ENCODE measurements around the gene TWSG1. TPM values are rescaled to one million over a fixed set of nuclear protein-coding genes. Genes with fewer than 3 reads are reported as not detected.

TWSG1 gene
- total RNA-seq, 1 donor from 2014 or later, result 4.8 TPM

DNA sequence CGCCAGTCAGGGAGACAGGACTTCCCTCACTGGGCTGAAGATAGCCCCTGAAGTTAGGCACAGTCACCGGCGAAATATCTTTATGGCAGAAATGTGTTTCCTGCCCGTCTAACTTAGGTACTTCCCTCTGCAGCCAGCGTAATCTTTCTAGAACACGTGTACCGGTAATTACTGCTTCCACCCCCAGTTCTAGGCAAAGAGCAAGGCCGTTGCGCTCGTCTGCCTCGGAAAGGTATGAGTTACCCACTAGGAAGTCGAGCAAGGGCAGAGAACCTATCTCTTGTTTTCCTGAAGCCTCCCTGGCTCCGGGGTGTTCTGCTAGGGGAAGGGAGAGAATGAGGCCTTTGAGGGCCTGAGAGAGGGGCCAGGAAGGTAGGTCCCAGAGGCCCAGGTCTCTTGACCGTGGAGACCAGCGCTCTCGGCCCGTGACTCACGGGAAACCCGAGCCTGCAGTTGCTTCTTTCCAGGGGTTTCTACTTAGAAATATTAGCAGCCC is 70.0 kb downstream of the TWSG1 start:
- CTCF ChIA-PET, result no interaction called here
- Mint-ChIP-seq H3K4me1 (peaks cover 17% of the 10 kb centered on the region), H3K9me3 (peaks cover 2% of the 10 kb centered on the region), H3K4me3 (peak overlapping the region; percentile 86), H3K36me3 (ENCODE audit: low read depth) (peaks cover 3% of the 10 kb centered on the region), H3K27me3 (no peaks in the 10 kb centered on the region), H3K27ac (peak overlapping the region; percentile 67)
- TF ChIP-seq, protein P1, sequence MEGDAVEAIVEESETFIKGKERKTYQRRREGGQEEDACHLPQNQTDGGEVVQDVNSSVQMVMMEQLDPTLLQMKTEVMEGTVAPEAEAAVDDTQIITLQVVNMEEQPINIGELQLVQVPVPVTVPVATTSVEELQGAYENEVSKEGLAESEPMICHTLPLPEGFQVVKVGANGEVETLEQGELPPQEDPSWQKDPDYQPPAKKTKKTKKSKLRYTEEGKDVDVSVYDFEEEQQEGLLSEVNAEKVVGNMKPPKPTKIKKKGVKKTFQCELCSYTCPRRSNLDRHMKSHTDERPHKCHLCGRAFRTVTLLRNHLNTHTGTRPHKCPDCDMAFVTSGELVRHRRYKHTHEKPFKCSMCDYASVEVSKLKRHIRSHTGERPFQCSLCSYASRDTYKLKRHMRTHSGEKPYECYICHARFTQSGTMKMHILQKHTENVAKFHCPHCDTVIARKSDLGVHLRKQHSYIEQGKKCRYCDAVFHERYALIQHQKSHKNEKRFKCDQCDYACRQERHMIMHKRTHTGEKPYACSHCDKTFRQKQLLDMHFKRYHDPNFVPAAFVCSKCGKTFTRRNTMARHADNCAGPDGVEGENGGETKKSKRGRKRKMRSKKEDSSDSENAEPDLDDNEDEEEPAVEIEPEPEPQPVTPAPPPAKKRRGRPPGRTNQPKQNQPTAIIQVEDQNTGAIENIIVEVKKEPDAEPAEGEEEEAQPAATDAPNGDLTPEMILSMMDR (IDR thresholded peaks at IDR 0.05), result no peak
- intact Hi-C loops (cut with micrococcal nuclease), result loop anchor here (2.0 kb wide), 2 partner anchors 70 kb away; partner anchors contain the start of genes RALBP1 and TWSG1
- POLR2A ChIA-PET, result no interaction called here
- peak; percentile 23 for DNase-seq
- peak; percentile 84 for ATAC-seq (ENCODE audit: low read depth)

- Mint-ChIP-seq H3K36me3 (ENCODE audit: low read depth) (peaks cover 2% of the 10 kb centered on the region), H3K27ac (no peak overlapping the region), H3K27me3 (no peaks in the 10 kb centered on the region), H3K9me3 (peaks cover 5% of the 10 kb centered on the region), H3K4me1 (peaks cover 17% of the 10 kb centered on the region), H3K4me3 (peak overlapping the region; percentile 86)
- intact Hi-C loops (cut with micrococcal nuclease), result loop anchor here (2.0 kb wide), 2 partner anchors 70 kb away; partner anchors contain the start of genes RALBP1 and TWSG1
- ATAC-seq (ENCODE audit: low read depth), result no peak
- DNase-seq, result no peak
- CTCF ChIA-PET, result no interaction called here
- TF ChIP-seq, protein P1 (IDR thresholded peaks at IDR 0.05), result no peak
- POLR2A ChIA-PET, result no interaction called here
Measured at GRCh38 chr18:9405130-9405529, 70.6 kb downstream of the TWSG1 start.

DNA sequence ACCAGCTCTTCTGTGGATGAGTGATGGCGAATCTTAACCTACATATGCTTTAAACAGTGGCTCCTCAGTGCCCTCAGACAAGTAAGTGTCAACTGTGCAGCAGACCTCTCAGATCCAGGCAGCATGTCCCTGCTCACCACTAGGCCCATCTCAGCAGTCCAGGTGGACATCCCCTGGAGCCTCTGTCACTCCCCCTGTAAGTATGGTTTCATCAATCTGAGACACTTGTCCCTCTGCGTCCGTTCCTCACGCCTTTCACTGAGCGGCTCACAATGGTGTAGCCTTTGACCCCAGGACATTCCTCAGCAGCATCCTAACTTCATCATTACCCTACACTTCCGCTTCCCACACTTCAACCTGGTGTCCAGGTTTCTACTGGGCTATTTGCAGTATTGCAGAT is 71.4 kb downstream of the TWSG1 start:
- intact Hi-C loops (cut with micrococcal nuclease), result loop anchor here (2.0 kb wide), 2 partner anchors 69 to 71 kb away; partner anchors contain the start of genes RALBP1 and TWSG1
- no peak for ATAC-seq (ENCODE audit: low read depth)
- H3K27me3 Mint-ChIP-seq, result no peaks in the 10 kb centered on the region

DNA sequence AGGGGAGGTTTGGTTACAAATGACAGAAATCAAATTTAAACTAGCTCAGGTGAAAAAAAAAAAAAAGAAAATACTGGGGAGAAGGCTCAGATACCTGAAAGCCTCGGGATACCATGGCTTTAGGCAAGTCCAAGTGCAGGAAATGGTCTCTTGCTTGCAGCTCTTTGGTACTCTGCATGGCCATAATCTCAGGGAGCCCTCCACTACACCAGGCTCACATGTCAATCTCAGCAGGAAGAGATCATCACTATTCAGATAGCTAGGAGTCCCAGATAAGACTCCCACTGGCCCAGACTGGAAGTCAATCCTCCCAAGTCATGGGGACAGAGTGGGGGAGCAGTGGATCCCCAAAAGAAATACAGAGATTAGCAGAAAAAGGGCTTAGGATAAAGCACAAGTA is 75.9 kb downstream of the TWSG1 start:
- H3K9me3 Mint-ChIP-seq, result peaks cover 3% of the 10 kb centered on the region
- H3K27ac Mint-ChIP-seq, result no peak overlapping the region
- ATAC-seq (ENCODE audit: low read depth) (no peak), DNase-seq (no peak)
- CTCF ChIA-PET, result no interaction called here
- no peaks in the 10 kb centered on the region for H3K27me3 Mint-ChIP-seq
- POLR2A ChIA-PET, result interaction anchor here (0.7 kb wide), 1 partner anchor 1444 kb away, joined by 6 read pairs; no protein-coding TSS in a partner anchor
- no peaks in the 10 kb centered on the region for H3K36me3 Mint-ChIP-seq (ENCODE audit: low read depth)
- peaks cover 3% of the 10 kb centered on the region for H3K4me1 Mint-ChIP-seq
- intact Hi-C loops (cut with micrococcal nuclease), result no loop called here
- TF ChIP-seq, protein P1 (IDR thresholded peaks at IDR 0.05), result no peak
- no peak overlapping the region for H3K4me3 Mint-ChIP-seq

More for the DNA sequence above, 71.4 kb downstream of the TWSG1 start:
- ChIA-PET POLR2A (interaction anchor here (0.6 kb wide), 1 partner anchor 408 kb away, joined by 3 read pairs; no protein-coding TSS in a partner anchor), CTCF (no interaction called here)
- Mint-ChIP-seq H3K9me3 (peaks cover 5% of the 10 kb centered on the region), H3K27ac (peak overlapping the region; percentile 6), H3K4me3 (no peak overlapping the region), H3K36me3 (ENCODE audit: low read depth) (peaks cover 2% of the 10 kb centered on the region), H3K4me1 (peaks cover 17% of the 10 kb centered on the region)
- no peak for DNase-seq
- TF ChIP-seq, protein P1 (IDR thresholded peaks at IDR 0.05), result no peak

GRCh38 chr18:9413576-9413975 is 79.0 kb downstream of the TWSG1 start:
- TF ChIP-seq, protein P1 (IDR thresholded peaks at IDR 0.05), result no peak
- Mint-ChIP-seq H3K36me3 (ENCODE audit: low read depth) (no peaks in the 10 kb centered on the region), H3K27me3 (no peaks in the 10 kb centered on the region), H3K4me1 (peaks cover 4% of the 10 kb centered on the region), H3K4me3 (no peak overlapping the region), H3K9me3 (peaks cover 3% of the 10 kb centered on the region), H3K27ac (no peak overlapping the region)
- ChIA-PET CTCF (no interaction called here), POLR2A (no interaction called here)
- intact Hi-C loops (cut with micrococcal nuclease), result no loop called here
- DNase-seq (no peak), ATAC-seq (ENCODE audit: low read depth) (no peak)

Data from activated B cell treated with CpG ODN at 0.5 μM for 24 hours (primary cell).